Natural killer cell (primary cell): ENCODE data around the gene AARSD1. TPM values are rescaled to one million over a fixed set of nuclear protein-coding genes. Genes with fewer than 3 reads are reported as not detected.
A peak's percentile ranks its signal among the peaks of the same experiment; 100 is the strongest.
"Not testable (repeated sequence)": the region's sequence is repeated elsewhere in the genome, so short reads cannot be mapped to it uniquely, and the experiment has no call there.

Source experiments
- ATAC-seq, 3 donors: fragments of 150-1000 bp in 2 of 3; fragments of 200-7000 bp in 1 of 3; cut with Tn5 transposase; 1 replicate in 1 of 3; 2 replicates in 2 of 3; pipeline ENCODE4 v1.10.0; 2021; ENCODE audit warnings: mild to moderate bottlenecking in 2 of 3, moderate library complexity in 2 of 3
- DNase-seq, 2 donors: peaks; one replicate each; pipeline versions ENCODE4 v3.0.0 to v3.0.0-alpha.2; 2013 to 2021; ENCODE audit warnings: mixed read lengths in 1 of 2
- H3K27ac ChIP-seq: one replicate; pipeline ENCODE4 v1.5.1; 2013; ENCODE audit warnings: mild to moderate bottlenecking, low read length
- H3K27me3 ChIP-seq: one replicate; pipeline ENCODE4 v1.6.1; 2013; ENCODE audit warnings: low read length; ENCODE audit not compliant: control insufficient read depth, insufficient read depth
- H3K36me3 ChIP-seq: one replicate; pipeline ENCODE4 v1.6.1; 2013; ENCODE audit warnings: low read length; ENCODE audit not compliant: control insufficient read depth, insufficient read depth
- H3K4me1 ChIP-seq: one replicate; pipeline ENCODE4 v1.6.1; 2013; ENCODE audit warnings: low read length; ENCODE audit not compliant: control insufficient read depth, insufficient read depth
- H3K4me3 ChIP-seq: one replicate; pipeline ENCODE4 v1.5.1; 2013; ENCODE audit warnings: low read length
- H3K9me3 ChIP-seq: one replicate; pipeline ENCODE4 v1.6.1; 2013; ENCODE audit warnings: low read length; ENCODE audit not compliant: control insufficient read depth, insufficient read depth
- H3K27ac Mint-ChIP-seq, 2 donors: one replicate each; pipeline ENCODE4 v1.8.0; 2022; ENCODE audit warnings: mild to moderate bottlenecking in 2 of 2, mixed read lengths in 2 of 2, moderate library complexity in 1 of 2
- H3K27me3 Mint-ChIP-seq, 2 donors: one replicate each; pipeline ENCODE4 v1.8.0; 2022; ENCODE audit warnings: low read depth in 2 of 2, mixed read lengths in 2 of 2
- H3K36me3 Mint-ChIP-seq: one replicate; pipeline ENCODE4 v1.8.0; 2022; ENCODE audit warnings: mixed read lengths
- H3K4me1 Mint-ChIP-seq, 2 donors: one replicate each; pipeline ENCODE4 v1.8.0; 2022; ENCODE audit warnings: mixed read lengths in 2 of 2
- H3K4me3 Mint-ChIP-seq: one replicate; pipeline ENCODE4 v1.8.0; 2022; ENCODE audit warnings: mild to moderate bottlenecking, moderate library complexity, mixed read lengths
- H3K9me3 Mint-ChIP-seq, 2 donors: one replicate each; pipeline ENCODE4 v1.8.0; 2022; ENCODE audit warnings: mixed read lengths in 2 of 2
- WGBS: methylation state at CpG from one replicate; pipeline ENCODE4 v1.1.7; 2013; ENCODE audit warnings: missing lambda C conversion rate; ENCODE audit not compliant: insufficient coverage; 5-methylcytosine and 5-hydroxymethylcytosine counted together
- intact Hi-C: fragments of 100-400 bp; cut with micrococcal nuclease; formaldehyde crosslinking; loops from one replicate; pipeline ENCODE4 v1.14.2; 2022
- total RNA-seq, 4 donors: library from RNA; stranded (reverse); fragments of 120-200 nt in 1 of 4; gene quantifications; one replicate each; pipeline versions ENCODE4 v1.2.3 to v1.2.4, GENCODE V29; 2013 to 2022
- TF ChIP-seq, protein P1 (sequence below): fragments of 200-600 bp; IDR thresholded peaks from one replicate; pipeline ENCODE4 v1.8.0; 2022; ENCODE audit warnings: antibody characterized with exemption

AARSD1 gene
- total RNA-seq, 3 donors from 2014 or later (not counting 1 experiment from before 2014, with no cell fraction given), result 46.1 to 61.8 (median 57.1) TPM

GRCh38 chr17:43010667-43011308 is 46.5 kb upstream of the AARSD1 start:
- Mint-ChIP-seq H3K36me3 (no peaks in the 10 kb centered on the region), H3K27me3 (no peaks in the 10 kb centered on the region), H3K9me3 (no peaks in the 10 kb centered on the region), H3K27ac (peak overlapping the region; percentile 6 to 37), H3K4me3 (no peak overlapping the region), H3K4me1 (peaks cover 14 to 27% of the 10 kb centered on the region in 2 donors)
- H3K27ac ChIP-seq, result no peak overlapping the region
- no peak for ATAC-seq
- H3K4me3 ChIP-seq, result no peak overlapping the region
- H3K4me1 ChIP-seq, result peaks cover 22% of the 10 kb centered on the region
- peaks cover 29% of the 10 kb centered on the region for H3K36me3 ChIP-seq
- H3K9me3 ChIP-seq, result no peaks in the 10 kb centered on the region
- DNase-seq, result no peak
- intact Hi-C loops, result no loop called here
- TF ChIP-seq, protein P1, sequence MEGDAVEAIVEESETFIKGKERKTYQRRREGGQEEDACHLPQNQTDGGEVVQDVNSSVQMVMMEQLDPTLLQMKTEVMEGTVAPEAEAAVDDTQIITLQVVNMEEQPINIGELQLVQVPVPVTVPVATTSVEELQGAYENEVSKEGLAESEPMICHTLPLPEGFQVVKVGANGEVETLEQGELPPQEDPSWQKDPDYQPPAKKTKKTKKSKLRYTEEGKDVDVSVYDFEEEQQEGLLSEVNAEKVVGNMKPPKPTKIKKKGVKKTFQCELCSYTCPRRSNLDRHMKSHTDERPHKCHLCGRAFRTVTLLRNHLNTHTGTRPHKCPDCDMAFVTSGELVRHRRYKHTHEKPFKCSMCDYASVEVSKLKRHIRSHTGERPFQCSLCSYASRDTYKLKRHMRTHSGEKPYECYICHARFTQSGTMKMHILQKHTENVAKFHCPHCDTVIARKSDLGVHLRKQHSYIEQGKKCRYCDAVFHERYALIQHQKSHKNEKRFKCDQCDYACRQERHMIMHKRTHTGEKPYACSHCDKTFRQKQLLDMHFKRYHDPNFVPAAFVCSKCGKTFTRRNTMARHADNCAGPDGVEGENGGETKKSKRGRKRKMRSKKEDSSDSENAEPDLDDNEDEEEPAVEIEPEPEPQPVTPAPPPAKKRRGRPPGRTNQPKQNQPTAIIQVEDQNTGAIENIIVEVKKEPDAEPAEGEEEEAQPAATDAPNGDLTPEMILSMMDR, result no peak
- no peaks in the 10 kb centered on the region for H3K27me3 ChIP-seq
- 98% methylated on average over 5 of the region's 5 CpGs for WGBS

GRCh38 chr17:43006639-43007551 is 42.6 kb upstream of the AARSD1 start, which contains the start of gene IFI35:
TSS of gene IFI35 (plus strand) at chr17:43006784. CDS start at chr17:43006948, 164 bp downstream.
- intact Hi-C loops, result no loop called here
- Histone ChIP-seq H3K4me3 (peak within 1 kb of the TSS; percentile 85), H3K27me3 (no peaks in the 10 kb centered on the region)

GRCh38 chr17:43003542-43004172 is 39.4 kb upstream of the AARSD1 start:
- 90% methylated on average over 5 of the region's 5 CpGs for WGBS
- Mint-ChIP-seq H3K4me3 (no peak overlapping the region), H3K4me1 (peaks cover 22 to 26% of the 10 kb centered on the region in 2 donors), H3K27me3 (no peaks in the 10 kb centered on the region), H3K9me3 (no peaks in the 10 kb centered on the region), H3K27ac (peak overlapping the region in 1 of 2 donors; percentile 38), H3K36me3 (no peaks in the 10 kb centered on the region)
- Histone ChIP-seq H3K27ac (no peak overlapping the region), H3K4me1 (peaks cover 27% of the 10 kb centered on the region), H3K9me3 (no peaks in the 10 kb centered on the region), H3K36me3 (peaks cover 32% of the 10 kb centered on the region), H3K27me3 (no peaks in the 10 kb centered on the region), H3K4me3 (no peak overlapping the region)
- intact Hi-C loops, result no loop called here
- no peak for ATAC-seq
- no peak for DNase-seq
- TF ChIP-seq, protein P1, result no peak

More at GRCh38 chr17:43006639-43007551, 42.6 kb upstream of the AARSD1 start, which contains the start of gene IFI35:
- DNase-seq (peak; percentile 78 to 91), ATAC-seq (peak; percentile 97 to 99 (median 98))
- Histone ChIP-seq H3K4me1 (peaks cover 22% of the 10 kb centered on the region), H3K36me3 (peaks cover 15% of the 10 kb centered on the region), H3K9me3 (no peaks in the 10 kb centered on the region), H3K27ac (peak within 1 kb of the TSS; percentile 92)
- 30% methylated on average over 16 of the region's 18 CpGs for WGBS
- no peaks in the 10 kb centered on the region for H3K9me3 Mint-ChIP-seq
- H3K4me1 Mint-ChIP-seq, result peaks cover 14 to 27% of the 10 kb centered on the region in 2 donors
- no peaks in the 10 kb centered on the region for H3K27me3 Mint-ChIP-seq
- H3K36me3 Mint-ChIP-seq, result no peaks in the 10 kb centered on the region
- peak within 1 kb of the TSS; percentile 91 to 99 for H3K27ac Mint-ChIP-seq
- peak within 1 kb of the TSS; percentile 94 for H3K4me3 Mint-ChIP-seq
- TF ChIP-seq, protein P1, result no peak

DNA sequence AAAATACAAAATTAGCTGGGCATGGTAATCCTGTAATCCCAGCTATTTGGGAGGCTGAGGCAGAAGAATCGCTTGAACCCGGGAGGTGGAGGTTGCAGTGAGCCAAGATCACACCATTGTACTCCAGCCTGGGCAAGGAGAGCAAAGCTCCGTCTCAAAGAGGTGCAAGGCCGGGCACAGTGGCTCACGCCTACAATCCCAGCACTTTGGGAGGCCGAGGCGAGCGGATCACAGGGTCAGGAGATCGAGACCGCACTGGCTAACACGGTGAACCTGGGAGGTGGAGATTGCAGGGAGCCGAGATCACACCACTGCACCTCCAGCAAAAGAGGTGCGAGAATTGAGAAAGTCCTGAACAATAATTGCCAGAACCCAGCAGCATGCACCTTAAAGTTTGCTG is 36.6 kb upstream of the AARSD1 start:
- not testable (repeated sequence) for H3K36me3 Mint-ChIP-seq, H3K27me3 ChIP-seq, H3K27ac ChIP-seq

More for the DNA sequence above, 36.6 kb upstream of the AARSD1 start:
- H3K9me3 ChIP-seq, ATAC-seq, H3K9me3 Mint-ChIP-seq, H3K4me3 ChIP-seq, H3K27me3 Mint-ChIP-seq, intact Hi-C loops, H3K4me3 Mint-ChIP-seq, DNase-seq: not testable (repeated sequence)
- Histone ChIP-seq H3K4me1 (peaks cover 18% of the 10 kb centered on the region), H3K36me3 (peaks cover 32% of the 10 kb centered on the region)
- Mint-ChIP-seq H3K4me1 (peaks cover 21 to 28% of the 10 kb centered on the region in 2 donors), H3K27ac (peak overlapping the region; percentile 11 to 42)
- 97% methylated on average over 13 of the region's 13 CpGs for WGBS
